Choroid plexus epithelial cell (primary cell): ENCODE data around the gene TBC1D22A.

Experiments
- DNase-seq: peaks from one replicate; pipeline ENCODE4 v3.0.0-alpha.2; 2010; ENCODE audit warnings: low read depth
- H3K4me3 ChIP-seq: 2 replicates; pipeline ENCODE4 v1.5.1; 2011; ENCODE audit warnings: low read depth, mild to moderate bottlenecking, control low read depth, low read length, moderate library complexity
- TF ChIP-seq, protein P1 (sequence below): conservative IDR thresholded peaks from 2 replicates; pipeline ENCODE4 v1.5.1; 2011; ENCODE audit warnings: low read depth, mild to moderate bottlenecking, control low read depth, inconsistent platforms, low read length, moderate library complexity

The TBC1D22A gene

GRCh38 chr22:47131632-47132427 lies 369.4 kb downstream of the TBC1D22A start:
- TF ChIP-seq, protein P1, sequence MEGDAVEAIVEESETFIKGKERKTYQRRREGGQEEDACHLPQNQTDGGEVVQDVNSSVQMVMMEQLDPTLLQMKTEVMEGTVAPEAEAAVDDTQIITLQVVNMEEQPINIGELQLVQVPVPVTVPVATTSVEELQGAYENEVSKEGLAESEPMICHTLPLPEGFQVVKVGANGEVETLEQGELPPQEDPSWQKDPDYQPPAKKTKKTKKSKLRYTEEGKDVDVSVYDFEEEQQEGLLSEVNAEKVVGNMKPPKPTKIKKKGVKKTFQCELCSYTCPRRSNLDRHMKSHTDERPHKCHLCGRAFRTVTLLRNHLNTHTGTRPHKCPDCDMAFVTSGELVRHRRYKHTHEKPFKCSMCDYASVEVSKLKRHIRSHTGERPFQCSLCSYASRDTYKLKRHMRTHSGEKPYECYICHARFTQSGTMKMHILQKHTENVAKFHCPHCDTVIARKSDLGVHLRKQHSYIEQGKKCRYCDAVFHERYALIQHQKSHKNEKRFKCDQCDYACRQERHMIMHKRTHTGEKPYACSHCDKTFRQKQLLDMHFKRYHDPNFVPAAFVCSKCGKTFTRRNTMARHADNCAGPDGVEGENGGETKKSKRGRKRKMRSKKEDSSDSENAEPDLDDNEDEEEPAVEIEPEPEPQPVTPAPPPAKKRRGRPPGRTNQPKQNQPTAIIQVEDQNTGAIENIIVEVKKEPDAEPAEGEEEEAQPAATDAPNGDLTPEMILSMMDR = no peak
- no peak for DNase-seq

DNA sequence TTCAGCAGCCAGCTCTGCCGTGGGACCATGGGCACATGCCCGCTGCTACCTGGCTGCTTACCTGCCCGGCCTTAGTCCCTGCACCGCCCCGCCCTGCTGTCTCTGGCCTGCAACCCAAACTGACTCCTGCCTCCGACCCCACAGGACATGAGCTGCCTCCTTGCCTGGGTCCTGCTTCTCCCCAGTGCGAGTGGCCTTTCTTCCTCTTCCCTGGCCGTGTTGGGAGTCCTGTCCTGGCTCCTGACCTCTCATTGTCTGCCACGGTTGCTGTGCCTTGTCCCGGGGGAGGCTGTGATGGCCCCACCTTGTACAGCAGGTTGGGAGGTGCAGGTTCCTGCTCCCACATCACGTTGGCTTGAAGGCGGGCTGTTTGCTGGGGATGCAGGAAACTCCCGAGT lies 370.0 kb downstream of the TBC1D22A start:
- TF ChIP-seq, protein P1 = no peak
- DNase-seq = no peak
- H3K4me3 ChIP-seq = no peak overlapping the region

More at GRCh38 chr22:47131632-47132427, 369.4 kb downstream of the TBC1D22A start:
- no peak overlapping the region for H3K4me3 ChIP-seq

DNA sequence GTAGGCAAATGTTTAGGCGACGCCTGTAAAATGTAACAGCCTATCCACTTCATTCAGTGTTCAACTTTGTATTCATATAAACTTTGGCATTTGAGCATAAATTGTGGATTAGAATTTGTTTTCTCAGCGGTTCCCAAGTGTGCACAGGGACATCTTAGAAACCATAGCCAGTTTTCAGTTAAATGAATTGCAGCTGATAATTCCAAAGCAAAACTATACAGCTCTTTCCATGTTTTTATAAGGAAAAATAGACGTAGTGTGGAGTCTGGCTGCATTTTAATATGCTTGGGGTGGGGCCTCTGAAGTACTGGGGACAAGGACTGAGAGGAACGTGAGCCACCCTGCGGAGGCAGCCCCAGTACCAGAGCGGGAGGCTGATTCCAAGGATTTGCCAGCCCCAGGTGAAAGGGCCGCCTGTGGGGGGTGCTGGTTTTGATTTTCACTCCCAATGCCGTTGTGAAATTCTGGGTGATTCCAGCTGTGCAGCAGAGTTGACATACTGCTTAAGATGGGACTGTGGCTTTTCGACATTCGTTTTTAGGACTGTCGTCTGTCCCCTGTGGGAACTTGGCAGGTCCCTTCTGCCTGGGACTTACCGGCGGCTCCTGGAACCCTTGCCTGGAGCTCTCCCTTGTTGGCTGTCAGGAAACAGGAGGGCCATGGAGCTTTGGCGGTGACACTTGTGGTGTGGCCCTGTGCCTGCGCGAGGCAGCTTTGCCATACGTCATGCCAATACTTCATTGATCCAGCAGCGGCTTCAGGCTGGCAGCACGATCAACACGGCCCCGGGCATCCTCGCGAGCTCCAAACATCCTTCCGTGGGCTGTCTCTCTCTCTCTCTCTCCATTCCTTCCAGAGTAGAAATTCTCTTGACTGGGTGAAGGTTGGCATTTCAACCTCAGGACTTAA lies 370.9 kb downstream of the TBC1D22A start:
- H3K4me3 ChIP-seq = no peak overlapping the region
- TF ChIP-seq, protein P1 = no peak
- DNase-seq = no peak

DNA sequence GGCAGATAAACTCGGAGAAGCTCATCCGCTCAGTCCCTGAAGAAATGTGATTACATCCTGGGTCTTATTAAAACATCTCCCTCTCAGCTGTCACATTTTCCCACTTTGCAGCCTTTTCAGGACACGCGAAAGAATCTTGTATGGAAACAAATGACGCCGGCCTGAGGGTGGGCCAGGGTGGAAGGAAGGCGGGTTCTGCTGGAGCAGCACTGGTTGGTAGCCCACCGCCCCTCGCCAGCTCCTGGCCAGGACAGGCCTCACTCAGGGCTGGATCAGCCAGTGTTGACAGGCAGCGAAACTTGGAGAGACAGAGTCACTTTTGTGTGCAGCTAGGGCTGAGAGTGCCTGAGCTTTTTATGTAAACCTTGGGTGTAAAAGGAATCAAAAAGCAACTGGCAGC lies 371.8 kb downstream of the TBC1D22A start:
- DNase-seq = no peak
- TF ChIP-seq, protein P1 = no peak
- H3K4me3 ChIP-seq = no peak overlapping the region

DNA sequence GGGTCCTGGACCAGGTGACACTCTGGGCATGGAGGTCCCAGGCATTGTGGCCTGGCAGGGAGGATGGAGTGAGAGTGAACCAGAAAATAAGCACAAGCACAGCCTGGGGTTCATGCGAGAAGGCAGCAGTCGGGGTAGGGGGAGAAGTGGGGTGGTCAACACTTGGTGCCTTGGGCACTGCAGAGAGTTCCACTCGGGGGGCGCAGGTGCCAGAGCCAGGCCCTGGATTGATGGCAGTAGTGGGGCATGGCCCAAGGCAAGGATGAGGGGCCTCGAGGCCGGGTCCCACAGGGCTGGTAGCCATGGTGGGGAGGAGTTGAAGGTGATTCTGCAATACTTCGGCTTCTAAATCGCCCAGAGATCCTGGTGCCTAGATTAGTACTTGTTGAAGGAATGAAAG lies 372.9 kb downstream of the TBC1D22A start:
- TF ChIP-seq, protein P1 = no peak
- no peak for DNase-seq
- no peak overlapping the region for H3K4me3 ChIP-seq

- TF ChIP-seq, protein P1 = no peak
- DNase-seq = no peak
- no peak overlapping the region for H3K4me3 ChIP-seq
These were observed 373.6 kb downstream of the TBC1D22A start for GRCh38 chr22:47136050-47136449.
